GM12878 (cell line): ENCODE measurements around the gene P2RY11. TPM values are rescaled to one million over a fixed set of nuclear protein-coding genes. Genes with fewer than 3 reads are reported as not detected.
A peak's percentile ranks its signal among the peaks of the same experiment; 100 is the strongest.

Experiments
- ATAC-seq: fragments of 200-7000 bp; cut with Tn5 transposase; 3 replicates; pipeline ENCODE4 v1.9.1; 2020; ENCODE audit warnings: mild to moderate bottlenecking, moderate library complexity
- BruUV-seq: library from RNA; stranded (reverse); fragments of 400-500 nt; replicated peaks from 2 replicates; lab custom pipeline; 2021; lab: Mats Ljungman, UMichigan
- CTCF ChIA-PET: fragments of 300-600 bp; sonication (Branson Sonifier 250); formaldehyde crosslinking; extraction: SDS; loops from one replicate; lab custom pipeline; 2021; ENCODE audit warnings: inconsistent platforms; lab: Yijun Ruan, JAX
- POLR2A ChIA-PET: fragments of 350-600 bp; formaldehyde crosslinking; extraction: SDS; loops from one replicate; lab custom pipeline; 2021; ENCODE audit warnings: inconsistent platforms; lab: Charles Lee
- RAD21 ChIA-PET: fragments of 300-600 bp; sonication (Branson Sonifier 250); formaldehyde crosslinking; loops from one replicate; lab custom pipeline; 2023; ENCODE audit warnings: antibody characterized with exemption; ENCODE audit not compliant: unreplicated experiment; lab: Charles Lee
- SMC1A ChIA-PET: fragments of 300-600 bp; sonication (Branson Sonifier 250); formaldehyde crosslinking; loops from one replicate; lab custom pipeline; 2023; ENCODE audit not compliant: unreplicated experiment, uncharacterized antibody; lab: Charles Lee
- DNase-seq: peaks from one replicate; pipeline ENCODE4 v3.0.0-alpha.2; 2011; ENCODE audit warnings: low read depth, low spot score
- FAIRE-seq: peaks from 3 replicates; lab custom pipeline; 2011; peaks lifted over from hg19 to GRCh38; lab: Jason Lieb, UNC
- H2AFZ ChIP-seq: 2 replicates; pipeline ENCODE4 v1.6.0; 2011; ENCODE audit warnings: low read depth, low read length, control low read depth; ENCODE audit not compliant: control insufficient read depth
- H3K27ac ChIP-seq: 2 replicates; pipeline ENCODE4 v1.5.1; 2011; ENCODE audit warnings: control low read depth; ENCODE audit not compliant: control insufficient read depth, insufficient read depth
- H3K27me3 ChIP-seq, 2 experiments: replicated peaks in 1 of 2; 2 replicates each; pipeline versions ENCODE4 v1.6.0 to v1.6.1; 2011; ENCODE audit warnings: low read length in 1 of 2; ENCODE audit not compliant: control insufficient read depth in 2 of 2, insufficient read depth in 2 of 2
- H3K36me3 ChIP-seq, 2 experiments: 2 replicates each; pipeline ENCODE4 v1.5.1; 2011; ENCODE audit warnings: low read length in 1 of 2; ENCODE audit not compliant: control insufficient read depth in 2 of 2, insufficient read depth in 2 of 2
- H3K4me1 ChIP-seq: 2 replicates; pipeline ENCODE4 v1.6.1; 2011; ENCODE audit warnings: mild to moderate bottlenecking, low read length, moderate library complexity, mixed read lengths; ENCODE audit not compliant: control insufficient read depth, insufficient read depth
- H3K4me2 ChIP-seq: 2 replicates; pipeline ENCODE4 v1.6.0; 2011; ENCODE audit warnings: control low read depth; ENCODE audit not compliant: control insufficient read depth, insufficient read depth
- H3K4me3 ChIP-seq: fragments of 200-600 bp; sonication (generic); 2 replicates; pipeline ENCODE4 v1.5.1; 2016
- H3K79me2 ChIP-seq: 2 replicates; pipeline ENCODE4 v1.6.0; 2011; ENCODE audit warnings: low read length; ENCODE audit not compliant: control insufficient read depth, insufficient read depth
- H3K9ac ChIP-seq: 2 replicates; pipeline ENCODE4 v1.8.0; 2011; ENCODE audit warnings: low read length, control low read depth, mixed read lengths; ENCODE audit not compliant: control insufficient read depth, insufficient read depth
- H3K9me3 ChIP-seq: replicated peaks from 3 replicates; pipeline ENCODE4 v1.5.1; 2011; ENCODE audit warnings: mild to moderate bottlenecking, low read length; ENCODE audit not compliant: control insufficient read depth, insufficient read depth
- H4K20me1 ChIP-seq: 2 replicates; pipeline ENCODE4 v1.6.0; 2011; ENCODE audit not compliant: control insufficient read depth, insufficient read depth
- BACH1 ChIP-seq: fragments of 450-650 bp; IDR thresholded peaks from 2 replicates; pipeline ENCODE4 v1.6.1; 2017; ENCODE audit warnings: mild to moderate bottlenecking, borderline replicate concordance
- BCL11A ChIP-seq: IDR thresholded peaks from 2 replicates; pipeline ENCODE4 v1.6.1; 2011; ENCODE audit warnings: low read depth, low read length
- BRCA1 ChIP-seq: IDR thresholded peaks from 2 replicates; pipeline ENCODE4 v1.6.1; 2011; ENCODE audit warnings: low read depth, low read length, improper control_type of control experiment
- CREB1 ChIP-seq: IDR thresholded peaks from 2 replicates; pipeline ENCODE4 v1.6.1; 2012; ENCODE audit warnings: low read depth, mild to moderate bottlenecking, inconsistent platforms
- DPF2 ChIP-seq: fragments of 450-650 bp; IDR thresholded peaks from 2 replicates; pipeline ENCODE4 v1.6.1; 2017; ENCODE audit warnings: mild to moderate bottlenecking
- MTA3 ChIP-seq: IDR thresholded peaks from 2 replicates; pipeline ENCODE4 v1.6.1; 2012; ENCODE audit warnings: low read length, inconsistent platforms, borderline replicate concordance
- POLR2AphosphoS5 ChIP-seq: IDR thresholded peaks from 2 replicates; pipeline ENCODE4 v1.6.1; 2011; ENCODE audit warnings: mild to moderate bottlenecking, low read length, inconsistent platforms
- TARDBP ChIP-seq: IDR thresholded peaks from 2 replicates; pipeline ENCODE4 v1.6.1; 2016; ENCODE audit warnings: borderline replicate concordance
- WGBS: methylation state at CpG from one replicate; pipeline ENCODE4 v1.1.6; 2016; ENCODE audit warnings: low lambda C conversion rate; ENCODE audit not compliant: insufficient replicate concordance, insufficient coverage; ENCODE audit errors: missing lambda C conversion rate; 5-methylcytosine and 5-hydroxymethylcytosine counted together
- in situ Hi-C: fragments of 300-500 bp; cut with MboI; formaldehyde crosslinking; loops from 9 replicates; pipeline ENCODE4 v1.14.3; 2018; ENCODE audit warnings: mixed read lengths
- intact Hi-C: fragments of 100-400 bp; cut with micrococcal nuclease; formaldehyde crosslinking; loops from one replicate; pipeline ENCODE4 v1.14.2; 2022; ENCODE audit not compliant: unreplicated experiment
- polyA plus RNA-seq, 11 experiments: library from polyadenylated mRNA; depleted of rRNA in 4 of 11; unstranded in 6 of 11; stranded (reverse) in 5 of 11; fragments of >200 nt; fragmentation: Nextera tagmentation in 4 of 11; fragmentation: Illumina TruSeq in 1 of 11; extraction: Ambion mirVana in 4 of 11; extraction: Trizol in 1 of 11; gene quantifications; 1 replicate in 1 of 11; 2 replicates in 10 of 11; pipeline versions ENCODE4 v1.2.1 to v1.2.3, GENCODE V29; 2011 to 2016; ENCODE audit warnings: inconsistent platforms in 2 of 11, missing spikeins in 2 of 11, low read depth in 1 of 11
- total RNA-seq, 4 experiments: library from RNA; depleted of rRNA in 3 of 4; stranded (reverse); fragments of >200 nt in 3 of 4; fragmentation: Illumina TruSeq in 1 of 4; extraction: Trizol in 1 of 4; gene quantifications; 2 replicates each; pipeline versions ENCODE4 v1.2.1 to v1.2.3, GENCODE V29; 2013 to 2021
- TF ChIP-seq, protein P1 (sequence below): fragments of 450-650 bp; IDR thresholded peaks from 2 replicates; pipeline ENCODE4 v1.6.1; 2017; ENCODE audit warnings: mild to moderate bottlenecking
- TF ChIP-seq, protein P2 (sequence below): fragments of 450-650 bp; IDR thresholded peaks from 2 replicates; pipeline ENCODE4 v1.6.1; 2018; ENCODE audit warnings: borderline replicate concordance, mild to moderate bottlenecking; ENCODE audit not compliant: partially characterized antibody
- TF ChIP-seq, protein P3 (sequence below): IDR thresholded peaks from 2 replicates; pipeline ENCODE4 v1.6.1; 2012; ENCODE audit warnings: low read length, inconsistent platforms
- TF ChIP-seq, protein P4 (sequence below): IDR thresholded peaks from 2 replicates; pipeline ENCODE4 v1.6.1; 2011; ENCODE audit warnings: borderline replicate concordance, low read depth, mild to moderate bottlenecking, moderate library complexity, low read length; ENCODE audit not compliant: insufficient read depth, poor library complexity, severe bottlenecking

Gene P2RY11
- total and polyA plus RNA-seq, 10 of the 15 experiments (the other 5 are each of a cell fraction or from before 2014, with no cell fraction given), result 0.14 to 46.5 (median 7.6) TPM

DNA sequence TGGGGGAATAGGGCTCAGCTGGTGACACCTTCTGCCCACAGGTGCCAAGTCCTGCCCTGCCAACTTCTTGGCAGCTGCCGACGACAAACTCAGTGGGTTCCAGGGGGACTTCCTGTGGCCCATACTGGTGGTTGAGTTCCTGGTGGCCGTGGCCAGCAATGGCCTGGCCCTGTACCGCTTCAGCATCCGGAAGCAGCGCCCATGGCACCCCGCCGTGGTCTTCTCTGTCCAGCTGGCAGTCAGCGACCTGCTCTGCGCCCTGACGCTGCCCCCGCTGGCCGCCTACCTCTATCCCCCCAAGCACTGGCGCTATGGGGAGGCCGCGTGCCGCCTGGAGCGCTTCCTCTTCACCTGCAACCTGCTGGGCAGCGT, 2.1 kb downstream of the P2RY11 start:
- peak overlapping the region; percentile 74 for H3K4me2 ChIP-seq
- ATAC-seq (no peak; the same call in 2 of the 3 replicates), DNase-seq (no peak), FAIRE-seq (no peak)
- H3K36me3 ChIP-seq, result peaks cover 14 to 55% of the 10 kb centered on the region in 2 experiments; a peak in 3 of 4 replicates
- RAD21 ChIA-PET, result interaction anchor here (0.5 to 8.6 kb wide), 6 partner anchors 13 to 182 kb away, joined by 3 to 166 read pairs (median 6); partner anchors contain the start of gene ANGPTL6
- H3K27me3 ChIP-seq, result no peaks in the 10 kb centered on the region
- no peak overlapping the region for H3K4me3 ChIP-seq
- H2AFZ ChIP-seq, result no peak overlapping the region
- no TSS peak for BruUV-seq
- H3K4me1 ChIP-seq, result peaks cover 35% of the 10 kb centered on the region
- H4K20me1 ChIP-seq, result no peaks in the 10 kb centered on the region
- peak overlapping the region; percentile 62; the same call in 1 of the 2 replicates for H3K27ac ChIP-seq
- TF ChIP-seq, protein P1, sequence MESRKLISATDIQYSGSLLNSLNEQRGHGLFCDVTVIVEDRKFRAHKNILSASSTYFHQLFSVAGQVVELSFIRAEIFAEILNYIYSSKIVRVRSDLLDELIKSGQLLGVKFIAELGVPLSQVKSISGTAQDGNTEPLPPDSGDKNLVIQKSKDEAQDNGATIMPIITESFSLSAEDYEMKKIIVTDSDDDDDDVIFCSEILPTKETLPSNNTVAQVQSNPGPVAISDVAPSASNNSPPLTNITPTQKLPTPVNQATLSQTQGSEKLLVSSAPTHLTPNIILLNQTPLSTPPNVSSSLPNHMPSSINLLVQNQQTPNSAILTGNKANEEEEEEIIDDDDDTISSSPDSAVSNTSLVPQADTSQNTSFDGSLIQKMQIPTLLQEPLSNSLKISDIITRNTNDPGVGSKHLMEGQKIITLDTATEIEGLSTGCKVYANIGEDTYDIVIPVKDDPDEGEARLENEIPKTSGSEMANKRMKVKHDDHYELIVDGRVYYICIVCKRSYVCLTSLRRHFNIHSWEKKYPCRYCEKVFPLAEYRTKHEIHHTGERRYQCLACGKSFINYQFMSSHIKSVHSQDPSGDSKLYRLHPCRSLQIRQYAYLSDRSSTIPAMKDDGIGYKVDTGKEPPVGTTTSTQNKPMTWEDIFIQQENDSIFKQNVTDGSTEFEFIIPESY, result peak; percentile 80; the same call in 1 of the 2 replicates
- TF ChIP-seq DPF2 (peak; percentile 12; the same call in 1 of the 2 replicates), TARDBP (no peak), BACH1 (0 out of 2 replicates have a peak, but pooled peaks have one; percentile 4), CREB1 (0 out of 2 replicates have a peak, but pooled peaks have one; percentile 6), BCL11A (0 out of 2 replicates have a peak, but pooled peaks have one; percentile 27), MTA3 (0 out of 2 replicates have a peak, but pooled peaks have one; percentile 64), POLR2AphosphoS5 (peak; percentile 49; the same call in 1 of the 2 replicates), BRCA1 (no peak)
- TF ChIP-seq, protein P2, sequence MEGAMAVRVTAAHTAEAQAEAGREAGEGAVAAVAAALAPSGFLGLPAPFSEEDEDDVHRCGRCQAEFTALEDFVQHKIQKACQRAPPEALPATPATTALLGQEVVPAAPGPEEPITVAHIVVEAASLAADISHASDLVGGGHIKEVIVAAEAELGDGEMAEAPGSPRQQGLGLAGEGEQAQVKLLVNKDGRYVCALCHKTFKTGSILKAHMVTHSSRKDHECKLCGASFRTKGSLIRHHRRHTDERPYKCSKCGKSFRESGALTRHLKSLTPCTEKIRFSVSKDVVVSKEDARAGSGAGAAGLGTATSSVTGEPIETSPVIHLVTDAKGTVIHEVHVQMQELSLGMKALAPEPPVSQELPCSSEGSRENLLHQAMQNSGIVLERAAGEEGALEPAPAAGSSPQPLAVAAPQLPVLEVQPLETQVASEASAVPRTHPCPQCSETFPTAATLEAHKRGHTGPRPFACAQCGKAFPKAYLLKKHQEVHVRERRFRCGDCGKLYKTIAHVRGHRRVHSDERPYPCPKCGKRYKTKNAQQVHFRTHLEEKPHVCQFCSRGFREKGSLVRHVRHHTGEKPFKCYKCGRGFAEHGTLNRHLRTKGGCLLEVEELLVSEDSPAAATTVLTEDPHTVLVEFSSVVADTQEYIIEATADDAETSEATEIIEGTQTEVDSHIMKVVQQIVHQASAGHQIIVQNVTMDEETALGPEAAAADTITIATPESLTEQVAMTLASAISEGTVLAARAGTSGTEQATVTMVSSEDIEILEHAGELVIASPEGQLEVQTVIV, result no peak
- TF ChIP-seq, protein P3, sequence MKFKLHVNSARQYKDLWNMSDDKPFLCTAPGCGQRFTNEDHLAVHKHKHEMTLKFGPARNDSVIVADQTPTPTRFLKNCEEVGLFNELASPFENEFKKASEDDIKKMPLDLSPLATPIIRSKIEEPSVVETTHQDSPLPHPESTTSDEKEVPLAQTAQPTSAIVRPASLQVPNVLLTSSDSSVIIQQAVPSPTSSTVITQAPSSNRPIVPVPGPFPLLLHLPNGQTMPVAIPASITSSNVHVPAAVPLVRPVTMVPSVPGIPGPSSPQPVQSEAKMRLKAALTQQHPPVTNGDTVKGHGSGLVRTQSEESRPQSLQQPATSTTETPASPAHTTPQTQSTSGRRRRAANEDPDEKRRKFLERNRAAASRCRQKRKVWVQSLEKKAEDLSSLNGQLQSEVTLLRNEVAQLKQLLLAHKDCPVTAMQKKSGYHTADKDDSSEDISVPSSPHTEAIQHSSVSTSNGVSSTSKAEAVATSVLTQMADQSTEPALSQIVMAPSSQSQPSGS, result peak; percentile 28; the same call in 1 of the 2 replicates
- TF ChIP-seq, protein P4, sequence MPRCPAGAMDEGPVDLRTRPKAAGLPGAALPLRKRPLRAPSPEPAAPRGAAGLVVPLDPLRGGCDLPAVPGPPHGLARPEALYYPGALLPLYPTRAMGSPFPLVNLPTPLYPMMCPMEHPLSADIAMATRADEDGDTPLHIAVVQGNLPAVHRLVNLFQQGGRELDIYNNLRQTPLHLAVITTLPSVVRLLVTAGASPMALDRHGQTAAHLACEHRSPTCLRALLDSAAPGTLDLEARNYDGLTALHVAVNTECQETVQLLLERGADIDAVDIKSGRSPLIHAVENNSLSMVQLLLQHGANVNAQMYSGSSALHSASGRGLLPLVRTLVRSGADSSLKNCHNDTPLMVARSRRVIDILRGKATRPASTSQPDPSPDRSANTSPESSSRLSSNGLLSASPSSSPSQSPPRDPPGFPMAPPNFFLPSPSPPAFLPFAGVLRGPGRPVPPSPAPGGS, result peak; percentile 43
- SMC1A ChIA-PET, result interaction anchor here (1.0 to 11.4 kb wide), 6 partner anchors 14 to 181 kb away, joined by 3 to 150 read pairs (median 4); partner anchors contain the start of gene ANGPTL6
- intact Hi-C loops, result loop anchor here (1.0 to 5.0 kb wide), 2 partner anchors 86 to 182 kb away; no protein-coding TSS in a partner anchor
- in situ Hi-C loops, result no loop called here
- POLR2A ChIA-PET, result interaction anchor here (0.6 to 5.4 kb wide), 9 partner anchors 7 to 136 kb away, joined by 3 to 58 read pairs (median 4); partner anchors contain the start of genes ANGPTL6 and PPAN
- WGBS, result 77% methylated on average over 16 of the region's 19 CpGs
- no peaks in the 10 kb centered on the region for H3K9me3 ChIP-seq
- CTCF ChIA-PET, result interaction anchor here (0.8 to 9.8 kb wide), 10 partner anchors 13 to 182 kb away, joined by 3 to 171 read pairs (median 4); partner anchors contain the start of genes ANGPTL6 and DNMT1
- H3K79me2 ChIP-seq, result peaks cover 41% of the 10 kb centered on the region
- no peak overlapping the region for H3K9ac ChIP-seq
